Smooth muscle cell of the pulmonary artery (primary cell): ENCODE measurements around the gene PCLAF. TPM values are rescaled to one million over a fixed set of nuclear protein-coding genes. Genes with fewer than 3 reads are reported as not detected.

Experiments used
- total RNA-seq: library from RNA; depleted of rRNA; stranded (reverse); fragments of >200 nt; gene quantifications from 2 replicates; pipeline ENCODE4 v1.2.3, GENCODE V29; 2014

The PCLAF gene, protein sequence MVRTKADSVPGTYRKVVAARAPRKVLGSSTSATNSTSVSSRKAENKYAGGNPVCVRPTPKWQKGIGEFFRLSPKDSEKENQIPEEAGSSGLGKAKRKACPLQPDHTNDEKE
- 12.9 and 18.4 TPM in 2 replicates for total RNA-seq

DNA sequence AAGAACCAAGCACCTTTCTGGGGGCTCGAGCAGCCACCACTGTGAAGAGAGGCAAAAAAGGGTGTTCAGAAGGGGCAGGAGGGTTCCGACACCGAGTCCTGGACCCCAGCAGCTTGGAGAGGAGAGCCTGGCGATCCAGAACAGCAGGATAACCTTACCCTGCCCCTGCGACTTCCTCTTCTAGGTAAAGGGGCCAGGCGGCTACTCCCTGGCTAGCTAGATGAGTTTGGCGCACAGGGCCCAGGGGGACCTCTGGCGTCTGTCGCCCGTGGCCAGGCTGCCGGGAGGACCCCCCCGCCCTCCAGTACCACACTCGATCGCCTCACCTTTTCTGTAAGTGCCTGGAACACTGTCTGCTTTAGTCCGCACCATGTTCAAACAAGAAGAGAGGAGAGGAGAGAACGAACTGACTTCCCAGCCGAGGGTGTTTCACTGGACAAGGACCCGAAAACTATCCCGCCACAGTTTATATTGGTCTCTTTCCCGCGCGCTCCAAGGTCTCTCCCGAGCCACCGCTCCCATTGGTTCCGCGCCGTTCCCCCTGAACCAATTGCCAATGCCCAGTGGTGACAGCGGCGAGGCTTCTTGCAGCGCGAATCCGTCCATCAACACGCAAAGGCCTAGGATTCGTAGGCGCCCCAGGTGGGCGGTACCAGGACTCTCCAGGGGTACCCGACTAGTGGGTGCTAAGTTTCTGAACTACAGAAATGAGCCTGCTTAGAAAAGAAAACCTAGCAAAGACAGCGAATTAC is at the start of gene PCLAF:
Gene PCLAF, minus strand, starts transcription at position 442 of the 752 bp plus-strand sequence. Its CDS starts 70 bp downstream, at position 372.

DNA sequence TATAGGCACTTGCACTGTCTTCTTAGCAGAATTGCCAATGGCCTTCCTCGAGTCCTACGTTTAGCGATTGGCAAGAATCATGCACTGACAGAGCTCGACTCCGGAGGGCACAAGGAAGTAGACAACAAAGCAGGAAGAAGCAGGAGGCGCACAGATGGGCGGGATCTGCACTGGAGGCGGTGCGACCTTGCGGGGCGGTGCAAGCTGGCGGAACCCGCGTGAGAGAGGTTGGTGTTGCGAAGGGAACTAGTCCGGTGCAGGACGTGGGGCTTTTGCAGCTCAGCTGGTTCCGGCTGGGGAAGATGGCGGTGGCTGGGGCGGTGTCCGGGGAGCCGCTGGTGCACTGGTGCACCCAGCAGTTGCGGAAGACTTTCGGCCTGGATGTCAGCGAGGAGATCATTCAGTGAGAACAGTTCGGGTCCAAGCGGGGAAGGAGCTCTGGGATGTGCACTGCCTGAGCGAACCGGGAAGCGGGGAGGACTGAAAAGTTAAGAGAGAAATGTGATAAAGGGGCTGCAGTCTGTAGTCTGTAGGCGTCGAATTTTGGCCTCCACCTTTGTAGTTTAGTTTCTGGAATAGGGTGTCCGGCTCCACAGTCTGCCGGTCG is 6.4 kb upstream of the PCLAF start, which contains the start of gene TRIP4:
Gene TRIP4, plus strand, starts transcription at position 275 of the 607 bp plus-strand sequence. Its CDS starts 28 bp downstream, at position 303.

DNA sequence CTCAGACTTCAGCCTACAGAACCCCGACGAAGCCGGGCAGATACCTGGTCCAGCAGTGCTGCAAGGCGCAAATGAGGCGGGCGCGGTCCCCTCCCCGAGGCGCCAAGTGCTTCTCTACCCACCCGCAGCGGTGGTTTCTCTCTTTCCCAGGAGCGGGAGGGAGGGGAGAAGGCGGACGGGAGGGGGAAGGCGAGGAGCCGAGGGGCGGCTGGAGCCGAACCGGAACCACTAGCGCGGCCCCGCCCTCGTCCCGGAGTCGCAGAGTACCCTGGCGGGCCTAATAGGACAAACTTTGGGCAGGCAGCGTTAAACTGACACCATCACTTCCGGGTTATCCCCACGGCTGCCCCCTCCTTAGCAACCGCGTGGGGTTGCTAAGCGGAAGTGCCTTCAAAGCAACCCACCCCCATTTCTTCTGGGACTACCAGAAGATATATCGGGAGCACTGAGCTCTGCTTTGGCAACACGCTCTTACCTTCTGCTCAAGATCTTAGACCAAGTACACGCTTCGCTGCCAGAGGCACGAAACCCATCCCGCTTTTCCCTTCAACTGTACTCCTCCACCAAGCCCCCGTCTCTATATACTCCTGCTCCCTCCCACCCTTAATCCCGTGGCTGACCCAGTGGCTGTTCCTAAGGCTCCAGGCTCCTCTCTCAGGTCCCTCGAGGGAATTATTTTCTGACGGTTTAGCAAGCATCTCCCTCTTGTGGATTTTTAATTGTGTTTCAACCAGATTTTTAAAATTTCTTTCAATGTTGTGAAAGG is 25.1 kb downstream of the PCLAF start, which contains the start of gene CSNK1G1:
Gene CSNK1G1, minus strand, starts transcription at position 230 of the 766 bp plus-strand sequence. CDS start 55,674 bp downstream, outside the sequence.

Other genes with a start within 250 kb of the PCLAF start
- 0.10 and 0.13 TPM in 2 replicates for gene SNX22, start 229.7 kb downstream of the PCLAF start, total RNA-seq
- gene PPIB, start 218.4 kb downstream of the PCLAF start, total RNA-seq: 971 and 1,036 TPM in 2 replicates
- gene CSNK1G1, start 25.3 kb downstream of the PCLAF start, total RNA-seq: 25.0 and 27.2 TPM in 2 replicates
- gene TRIP4, start 6.4 kb upstream of the PCLAF start, total RNA-seq: 10.4 and 12.1 TPM in 2 replicates
- 15.0 and 25.6 TPM in 2 replicates for gene ZNF609, start 79.1 kb upstream of the PCLAF start, total RNA-seq